ENCODE data around the gene C12orf57. TPM values are rescaled to one million over a fixed set of nuclear protein-coding genes. Genes with fewer than 3 reads are reported as not detected.

Gene C12orf57
- total and polyA plus RNA-seq, 2 experiments from 2014 or later = 204 to 262 TPM

DNA sequence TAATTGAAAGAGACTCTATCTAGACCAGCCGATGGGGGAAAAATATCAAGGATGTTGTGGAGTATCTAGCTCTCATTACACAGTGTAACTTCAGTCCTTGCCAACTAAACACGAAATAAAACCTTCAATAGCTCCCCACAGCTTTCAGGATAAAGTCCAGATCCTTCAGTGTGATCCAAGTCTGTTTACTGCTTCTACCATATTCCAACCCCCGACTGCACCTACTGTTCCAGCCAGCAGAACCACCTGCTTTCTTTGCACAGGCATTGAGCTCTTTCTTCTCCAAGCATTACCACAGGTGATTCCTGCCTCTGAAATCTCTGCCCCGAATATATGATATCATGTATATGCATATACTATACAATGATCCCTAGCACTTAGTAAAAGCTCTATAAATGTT is 41.4 kb upstream of the C12orf57 start:
- H3K9me2 ChIP-seq (ENCODE audit: insufficient read depth) = no peaks in the 10 kb centered on the region
- Mint-ChIP-seq H3K4me3 (no peak overlapping the region), H3K9me3 (no peaks in the 10 kb centered on the region), H3K27me3 (ENCODE audit: insufficient read depth, low read depth, poor library complexity) (peaks cover 1% of the 10 kb centered on the region), H3K27ac (no peak overlapping the region), H3K36me3 (ENCODE audit: low read depth) (no peaks in the 10 kb centered on the region), H3K4me1 (no peaks in the 10 kb centered on the region; the same call in 1 of the 3 replicates)
- ATAC-seq = no peak
- H3K4me1 ChIP-seq (ENCODE audit: insufficient read depth) = peaks cover 17% of the 10 kb centered on the region
- no peaks in the 10 kb centered on the region for H3K36me3 ChIP-seq (ENCODE audit: insufficient read depth)
- no peak overlapping the region for H2AFZ ChIP-seq
- no peaks in the 10 kb centered on the region for H3K27me3 ChIP-seq (ENCODE audit: insufficient read depth)
- H4K20me1 ChIP-seq (replicated peaks; ENCODE audit: insufficient read depth) = no peaks in the 10 kb centered on the region
- H3F3A ChIP-seq (replicated peaks; ENCODE audit: low read depth) = peaks cover 6% of the 10 kb centered on the region; the same call in 1 of the 2 replicates
- no peak overlapping the region for H3K4me3 ChIP-seq
- no peaks in the 10 kb centered on the region for H3K79me2 ChIP-seq (replicated peaks; ENCODE audit: insufficient read depth)
- no peak overlapping the region for H3K27ac ChIP-seq (ENCODE audit: low read depth)
- H3K4me2 ChIP-seq = no peak overlapping the region
- no peak for TF ChIP-seq ZNF331 (CRISPR knock-in tag; IDR thresholded peaks at IDR 0.05; ENCODE audit: low read depth)
- no peak for TF ChIP-seq NANOG (IDR thresholded peaks at IDR 0.05; ENCODE audit: borderline replicate concordance)
- no peak for TF ChIP-seq CREB1 (CRISPR knock-in tag; IDR thresholded peaks at IDR 0.05; ENCODE audit: low read depth)
- no peak for TF ChIP-seq EZH2 (IDR thresholded peaks at IDR 0.05; ENCODE audit: low read depth, unreplicated experiment)
- no peak for TF ChIP-seq JUNB (IDR thresholded peaks at IDR 0.05; ENCODE audit: unreplicated experiment)
- TF ChIP-seq, protein P1, sequence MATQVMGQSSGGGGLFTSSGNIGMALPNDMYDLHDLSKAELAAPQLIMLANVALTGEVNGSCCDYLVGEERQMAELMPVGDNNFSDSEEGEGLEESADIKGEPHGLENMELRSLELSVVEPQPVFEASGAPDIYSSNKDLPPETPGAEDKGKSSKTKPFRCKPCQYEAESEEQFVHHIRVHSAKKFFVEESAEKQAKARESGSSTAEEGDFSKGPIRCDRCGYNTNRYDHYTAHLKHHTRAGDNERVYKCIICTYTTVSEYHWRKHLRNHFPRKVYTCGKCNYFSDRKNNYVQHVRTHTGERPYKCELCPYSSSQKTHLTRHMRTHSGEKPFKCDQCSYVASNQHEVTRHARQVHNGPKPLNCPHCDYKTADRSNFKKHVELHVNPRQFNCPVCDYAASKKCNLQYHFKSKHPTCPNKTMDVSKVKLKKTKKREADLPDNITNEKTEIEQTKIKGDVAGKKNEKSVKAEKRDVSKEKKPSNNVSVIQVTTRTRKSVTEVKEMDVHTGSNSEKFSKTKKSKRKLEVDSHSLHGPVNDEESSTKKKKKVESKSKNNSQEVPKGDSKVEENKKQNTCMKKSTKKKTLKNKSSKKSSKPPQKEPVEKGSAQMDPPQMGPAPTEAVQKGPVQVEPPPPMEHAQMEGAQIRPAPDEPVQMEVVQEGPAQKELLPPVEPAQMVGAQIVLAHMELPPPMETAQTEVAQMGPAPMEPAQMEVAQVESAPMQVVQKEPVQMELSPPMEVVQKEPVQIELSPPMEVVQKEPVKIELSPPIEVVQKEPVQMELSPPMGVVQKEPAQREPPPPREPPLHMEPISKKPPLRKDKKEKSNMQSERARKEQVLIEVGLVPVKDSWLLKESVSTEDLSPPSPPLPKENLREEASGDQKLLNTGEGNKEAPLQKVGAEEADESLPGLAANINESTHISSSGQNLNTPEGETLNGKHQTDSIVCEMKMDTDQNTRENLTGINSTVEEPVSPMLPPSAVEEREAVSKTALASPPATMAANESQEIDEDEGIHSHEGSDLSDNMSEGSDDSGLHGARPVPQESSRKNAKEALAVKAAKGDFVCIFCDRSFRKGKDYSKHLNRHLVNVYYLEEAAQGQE (IDR thresholded peaks at IDR 0.05; ENCODE audit: unreplicated experiment) = no peak
- no peak for TF ChIP-seq POLR2AphosphoS5 (IDR thresholded peaks at IDR 0.05; ENCODE audit: low read depth)
- TF ChIP-seq, protein P2, sequence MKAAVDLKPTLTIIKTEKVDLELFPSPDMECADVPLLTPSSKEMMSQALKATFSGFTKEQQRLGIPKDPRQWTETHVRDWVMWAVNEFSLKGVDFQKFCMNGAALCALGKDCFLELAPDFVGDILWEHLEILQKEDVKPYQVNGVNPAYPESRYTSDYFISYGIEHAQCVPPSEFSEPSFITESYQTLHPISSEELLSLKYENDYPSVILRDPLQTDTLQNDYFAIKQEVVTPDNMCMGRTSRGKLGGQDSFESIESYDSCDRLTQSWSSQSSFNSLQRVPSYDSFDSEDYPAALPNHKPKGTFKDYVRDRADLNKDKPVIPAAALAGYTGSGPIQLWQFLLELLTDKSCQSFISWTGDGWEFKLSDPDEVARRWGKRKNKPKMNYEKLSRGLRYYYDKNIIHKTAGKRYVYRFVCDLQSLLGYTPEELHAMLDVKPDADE (IDR thresholded peaks at IDR 0.05) = no peak
- no peak for TF ChIP-seq EZH2phosphoT487 (IDR thresholded peaks at IDR 0.05; ENCODE audit: unreplicated experiment)
- no peak for TF ChIP-seq ZNF114 (CRISPR knock-in tag; IDR thresholded peaks at IDR 0.05)
- TF ChIP-seq, protein P3, sequence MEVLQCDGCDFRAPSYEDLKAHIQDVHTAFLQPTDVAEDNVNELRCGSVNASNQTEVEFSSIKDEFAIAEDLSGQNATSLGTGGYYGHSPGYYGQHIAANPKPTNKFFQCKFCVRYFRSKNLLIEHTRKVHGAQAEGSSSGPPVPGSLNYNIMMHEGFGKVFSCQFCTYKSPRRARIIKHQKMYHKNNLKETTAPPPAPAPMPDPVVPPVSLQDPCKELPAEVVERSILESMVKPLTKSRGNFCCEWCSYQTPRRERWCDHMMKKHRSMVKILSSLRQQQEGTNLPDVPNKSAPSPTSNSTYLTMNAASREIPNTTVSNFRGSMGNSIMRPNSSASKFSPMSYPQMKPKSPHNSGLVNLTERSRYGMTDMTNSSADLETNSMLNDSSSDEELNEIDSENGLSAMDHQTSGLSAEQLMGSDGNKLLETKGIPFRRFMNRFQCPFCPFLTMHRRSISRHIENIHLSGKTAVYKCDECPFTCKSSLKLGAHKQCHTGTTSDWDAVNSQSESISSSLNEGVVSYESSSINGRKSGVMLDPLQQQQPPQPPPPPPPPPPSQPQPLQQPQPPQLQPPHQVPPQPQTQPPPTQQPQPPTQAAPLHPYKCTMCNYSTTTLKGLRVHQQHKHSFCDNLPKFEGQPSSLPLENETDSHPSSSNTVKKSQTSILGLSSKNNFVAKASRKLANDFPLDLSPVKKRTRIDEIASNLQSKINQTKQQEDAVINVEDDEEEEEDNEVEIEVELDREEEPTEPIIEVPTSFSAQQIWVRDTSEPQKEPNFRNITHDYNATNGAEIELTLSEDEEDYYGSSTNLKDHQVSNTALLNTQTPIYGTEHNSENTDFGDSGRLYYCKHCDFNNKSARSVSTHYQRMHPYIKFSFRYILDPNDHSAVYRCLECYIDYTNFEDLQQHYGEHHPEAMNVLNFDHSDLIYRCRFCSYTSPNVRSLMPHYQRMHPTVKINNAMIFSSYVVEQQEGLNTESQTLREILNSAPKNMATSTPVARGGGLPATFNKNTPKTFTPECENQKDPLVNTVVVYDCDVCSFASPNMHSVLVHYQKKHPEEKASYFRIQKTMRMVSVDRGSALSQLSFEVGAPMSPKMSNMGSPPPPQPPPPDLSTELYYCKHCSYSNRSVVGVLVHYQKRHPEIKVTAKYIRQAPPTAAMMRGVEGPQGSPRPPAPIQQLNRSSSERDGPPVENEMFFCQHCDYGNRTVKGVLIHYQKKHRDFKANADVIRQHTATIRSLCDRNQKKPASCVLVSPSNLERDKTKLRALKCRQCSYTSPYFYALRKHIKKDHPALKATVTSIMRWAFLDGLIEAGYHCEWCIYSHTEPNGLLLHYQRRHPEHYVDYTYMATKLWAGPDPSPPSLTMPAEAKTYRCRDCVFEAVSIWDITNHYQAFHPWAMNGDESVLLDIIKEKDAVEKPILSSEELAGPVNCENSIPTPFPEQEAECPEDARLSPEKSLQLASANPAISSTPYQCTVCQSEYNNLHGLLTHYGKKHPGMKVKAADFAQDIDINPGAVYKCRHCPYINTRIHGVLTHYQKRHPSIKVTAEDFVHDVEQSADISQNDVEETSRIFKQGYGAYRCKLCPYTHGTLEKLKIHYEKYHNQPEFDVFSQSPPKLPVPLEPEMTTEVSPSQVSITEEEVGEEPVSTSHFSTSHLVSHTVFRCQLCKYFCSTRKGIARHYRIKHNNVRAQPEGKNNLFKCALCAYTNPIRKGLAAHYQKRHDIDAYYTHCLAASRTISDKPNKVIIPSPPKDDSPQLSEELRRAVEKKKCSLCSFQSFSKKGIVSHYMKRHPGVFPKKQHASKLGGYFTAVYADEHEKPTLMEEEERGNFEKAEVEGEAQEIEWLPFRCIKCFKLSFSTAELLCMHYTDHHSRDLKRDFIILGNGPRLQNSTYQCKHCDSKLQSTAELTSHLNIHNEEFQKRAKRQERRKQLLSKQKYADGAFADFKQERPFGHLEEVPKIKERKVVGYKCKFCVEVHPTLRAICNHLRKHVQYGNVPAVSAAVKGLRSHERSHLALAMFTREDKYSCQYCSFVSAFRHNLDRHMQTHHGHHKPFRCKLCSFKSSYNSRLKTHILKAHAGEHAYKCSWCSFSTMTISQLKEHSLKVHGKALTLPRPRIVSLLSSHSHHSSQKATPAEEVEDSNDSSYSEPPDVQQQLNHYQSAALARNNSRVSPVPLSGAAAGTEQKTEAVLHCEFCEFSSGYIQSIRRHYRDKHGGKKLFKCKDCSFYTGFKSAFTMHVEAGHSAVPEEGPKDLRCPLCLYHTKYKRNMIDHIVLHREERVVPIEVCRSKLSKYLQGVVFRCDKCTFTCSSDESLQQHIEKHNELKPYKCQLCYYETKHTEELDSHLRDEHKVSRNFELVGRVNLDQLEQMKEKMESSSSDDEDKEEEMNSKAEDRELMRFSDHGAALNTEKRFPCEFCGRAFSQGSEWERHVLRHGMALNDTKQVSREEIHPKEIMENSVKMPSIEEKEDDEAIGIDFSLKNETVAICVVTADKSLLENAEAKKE (CRISPR knock-in tag; IDR thresholded peaks at IDR 0.05) = no peak
- TF ChIP-seq, protein P4, sequence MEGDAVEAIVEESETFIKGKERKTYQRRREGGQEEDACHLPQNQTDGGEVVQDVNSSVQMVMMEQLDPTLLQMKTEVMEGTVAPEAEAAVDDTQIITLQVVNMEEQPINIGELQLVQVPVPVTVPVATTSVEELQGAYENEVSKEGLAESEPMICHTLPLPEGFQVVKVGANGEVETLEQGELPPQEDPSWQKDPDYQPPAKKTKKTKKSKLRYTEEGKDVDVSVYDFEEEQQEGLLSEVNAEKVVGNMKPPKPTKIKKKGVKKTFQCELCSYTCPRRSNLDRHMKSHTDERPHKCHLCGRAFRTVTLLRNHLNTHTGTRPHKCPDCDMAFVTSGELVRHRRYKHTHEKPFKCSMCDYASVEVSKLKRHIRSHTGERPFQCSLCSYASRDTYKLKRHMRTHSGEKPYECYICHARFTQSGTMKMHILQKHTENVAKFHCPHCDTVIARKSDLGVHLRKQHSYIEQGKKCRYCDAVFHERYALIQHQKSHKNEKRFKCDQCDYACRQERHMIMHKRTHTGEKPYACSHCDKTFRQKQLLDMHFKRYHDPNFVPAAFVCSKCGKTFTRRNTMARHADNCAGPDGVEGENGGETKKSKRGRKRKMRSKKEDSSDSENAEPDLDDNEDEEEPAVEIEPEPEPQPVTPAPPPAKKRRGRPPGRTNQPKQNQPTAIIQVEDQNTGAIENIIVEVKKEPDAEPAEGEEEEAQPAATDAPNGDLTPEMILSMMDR (conservative IDR thresholded peaks at IDR 0.05; ENCODE audit: low read depth in 2 of 2) = no peak
- no peak for TF ChIP-seq STAT1 (IDR thresholded peaks at IDR 0.05; ENCODE audit: unreplicated experiment)
- no peak for DNase-seq (ENCODE audit: low spot score)
